IMR-90 (cell line): ENCODE data around the gene PPP6C. TPM values are rescaled to one million over a fixed set of nuclear protein-coding genes. Genes with fewer than 3 reads are reported as not detected.

Experiments used
- ATAC-seq: fragments of 200-7000 bp; cut with Tn5 transposase; 2 replicates; pipeline ENCODE4 v1.9.1; 2020; ENCODE audit warnings: low read depth, mild to moderate bottlenecking, moderate library complexity
- BruUV-seq: library from RNA; stranded (reverse); fragments of 400-500 nt; replicated peaks from 2 replicates; lab custom pipeline; 2021; lab: Mats Ljungman, UMichigan
- CTCF ChIA-PET: fragments of 300-600 bp; formaldehyde crosslinking; extraction: SDS; loops from one replicate; lab custom pipeline; 2021; ENCODE audit warnings: antibody characterized with exemption; lab: Yijun Ruan, JAX
- POLR2A ChIA-PET: fragments of 300-600 bp; sonication (Branson Sonifier 250); formaldehyde crosslinking; loops from one replicate; lab custom pipeline; 2022; ENCODE audit warnings: antibody characterized with exemption; ENCODE audit not compliant: unreplicated experiment; lab: Charles Lee
- DNase-seq: peaks from one replicate; pipeline ENCODE4 v3.0.0; 2013
- H2AFZ ChIP-seq: replicated peaks from 2 replicates; pipeline ENCODE3; 2013; ENCODE audit warnings: low read length, mild to moderate bottlenecking; ENCODE audit not compliant: poor library complexity
- H2AK5ac ChIP-seq: 2 replicates; pipeline ENCODE4 v1.6.1; 2013; ENCODE audit warnings: low read depth, low read length, inconsistent platforms
- H2AK9ac ChIP-seq: replicated peaks from 2 replicates; pipeline ENCODE3; 2013; ENCODE audit warnings: mild to moderate bottlenecking, low read depth, low read length, moderate library complexity; ENCODE audit not compliant: poor library complexity
- H2BK120ac ChIP-seq: 2 replicates; pipeline ENCODE4 v1.6.1; 2013; ENCODE audit warnings: low read depth, low read length, inconsistent platforms
- H2BK15ac ChIP-seq: 3 replicates; pipeline ENCODE4 v1.6.1; 2013; ENCODE audit warnings: low read depth, low read length, inconsistent platforms
- H2BK20ac ChIP-seq: 2 replicates; pipeline ENCODE4 v1.6.1; 2013; ENCODE audit warnings: low read depth, mild to moderate bottlenecking, inconsistent platforms, low read length, moderate library complexity
- H2BK5ac ChIP-seq: 2 replicates; pipeline ENCODE4 v1.6.1; 2013; ENCODE audit warnings: mild to moderate bottlenecking, low read depth, low read length, inconsistent platforms; ENCODE audit not compliant: poor library complexity, severe bottlenecking
- H3K14ac ChIP-seq: replicated peaks from 2 replicates; pipeline ENCODE4 v1.6.1; 2013; ENCODE audit warnings: low read depth, low read length, inconsistent platforms
- H3K18ac ChIP-seq: 2 replicates; pipeline ENCODE4 v1.6.1; 2013; ENCODE audit warnings: low read depth, low read length, control low read depth
- H3K23ac ChIP-seq: 2 replicates; pipeline ENCODE4 v1.6.1; 2013; ENCODE audit warnings: low read depth, low read length, inconsistent platforms
- H3K27ac ChIP-seq: 2 replicates; pipeline ENCODE4 v1.5.1; 2013; ENCODE audit warnings: mild to moderate bottlenecking, control low read depth, low read length; ENCODE audit not compliant: insufficient read depth
- H3K27me3 ChIP-seq: 2 replicates; pipeline ENCODE4 v1.6.1; 2013; ENCODE audit warnings: low read length; ENCODE audit not compliant: control insufficient read depth, insufficient read depth
- H3K36me3 ChIP-seq: 2 replicates; pipeline ENCODE4 v1.6.1; 2013; ENCODE audit warnings: low read length, mixed read lengths; ENCODE audit not compliant: control insufficient read depth, insufficient read depth
- H3K4ac ChIP-seq: 2 replicates; pipeline ENCODE4 v1.6.1; 2013; ENCODE audit warnings: low read depth, low read length, inconsistent platforms
- H3K4me1 ChIP-seq: 2 replicates; pipeline ENCODE4 v1.6.1; 2013; ENCODE audit warnings: low read length, mixed read lengths; ENCODE audit not compliant: control insufficient read depth, insufficient read depth
- H3K4me2 ChIP-seq: 2 replicates; pipeline ENCODE4 v1.6.1; 2013; ENCODE audit warnings: low read depth, mild to moderate bottlenecking, control low read depth, low read length, moderate library complexity
- H3K4me3 ChIP-seq: 2 replicates; pipeline ENCODE4 v1.5.1; 2013; ENCODE audit warnings: low read depth, mild to moderate bottlenecking, control low read depth, low read length, moderate library complexity; ENCODE audit not compliant: insufficient read depth
- H3K56ac ChIP-seq: 2 replicates; pipeline ENCODE4 v1.6.1; 2013; ENCODE audit warnings: low read length, inconsistent platforms; ENCODE audit not compliant: insufficient read depth; ENCODE audit errors: extremely low read depth
- H3K79me1 ChIP-seq, 2 experiments: 2 replicates each; pipeline ENCODE4 v1.6.1; 2013; ENCODE audit warnings: low read length in 2 of 2, inconsistent platforms in 1 of 2, low read depth in 1 of 2
- H3K9ac ChIP-seq: 2 replicates; pipeline ENCODE4 v1.6.1; 2013; ENCODE audit warnings: low read depth, low read length, control low read depth
- H3K9me1 ChIP-seq: 2 replicates; pipeline ENCODE4 v1.6.1; 2013; ENCODE audit warnings: low read length, inconsistent platforms; ENCODE audit not compliant: insufficient read depth
- H3K9me3 ChIP-seq: 2 replicates; pipeline ENCODE4 v1.6.1; 2013; ENCODE audit warnings: low read length; ENCODE audit not compliant: control insufficient read depth, insufficient read depth
- H4K20me1 ChIP-seq: 2 replicates; pipeline ENCODE4 v1.6.1; 2013; ENCODE audit warnings: low read length, inconsistent platforms; ENCODE audit not compliant: insufficient read depth
- H4K5ac ChIP-seq: 2 replicates; pipeline ENCODE4 v1.6.1; 2013; ENCODE audit warnings: mild to moderate bottlenecking, low read depth, low read length, control low read depth
- H4K8ac ChIP-seq, 2 experiments: 2 replicates each; pipeline ENCODE4 v1.6.1; 2013; ENCODE audit warnings: low read depth in 2 of 2, low read length in 2 of 2, control low read depth in 1 of 2, inconsistent platforms in 1 of 2
- H4K91ac ChIP-seq: 2 replicates; pipeline ENCODE4 v1.6.1; 2013; ENCODE audit warnings: low read depth, low read length, inconsistent platforms; ENCODE audit not compliant: insufficient read depth
- BHLHE40 ChIP-seq: fragments of 150-350 bp; IDR thresholded peaks from 2 replicates; pipeline ENCODE4 v1.6.1; 2016; ENCODE audit warnings: mild to moderate bottlenecking, low read depth, low read length
- CEBPB ChIP-seq: IDR thresholded peaks from 2 replicates; pipeline ENCODE4 v1.6.1; 2012; ENCODE audit warnings: low read depth, low read length, improper control_type of control experiment
- CHD1 ChIP-seq: IDR thresholded peaks from 2 replicates; pipeline ENCODE4 v1.6.1; 2012; ENCODE audit warnings: low read depth, low read length, improper control_type of control experiment
- CTCF ChIP-seq: conservative IDR thresholded peaks from 2 replicates; pipeline ENCODE4 v1.5.1; 2012; ENCODE audit warnings: mild to moderate bottlenecking, low read depth, low read length, improper control_type of control experiment
- ELK1 ChIP-seq: fragments of 150-350 bp; IDR thresholded peaks from 2 replicates; pipeline ENCODE4 v1.6.1; 2016; ENCODE audit warnings: low read depth, mild to moderate bottlenecking, low read length, moderate library complexity, borderline replicate concordance
- FOS ChIP-seq: fragments of 150-350 bp; IDR thresholded peaks from 2 replicates; pipeline ENCODE4 v1.6.1; 2016; ENCODE audit warnings: low read depth, low read length
- MAFK ChIP-seq: IDR thresholded peaks from 2 replicates; pipeline ENCODE4 v1.6.1; 2012; ENCODE audit warnings: low read depth, low read length, improper control_type of control experiment
- MAZ ChIP-seq: IDR thresholded peaks from 2 replicates; pipeline ENCODE4 v1.6.1; 2012; ENCODE audit warnings: low read depth, mild to moderate bottlenecking, low read length, improper control_type of control experiment, moderate library complexity, borderline replicate concordance
- MXI1 ChIP-seq: IDR thresholded peaks from 2 replicates; pipeline ENCODE4 v1.6.1; 2012; ENCODE audit warnings: low read depth, mild to moderate bottlenecking, low read length, moderate library complexity, borderline replicate concordance
- NFE2L2 ChIP-seq: fragments of 150-350 bp; IDR thresholded peaks from 2 replicates; pipeline ENCODE4 v1.6.1; 2016; ENCODE audit warnings: low read depth, mild to moderate bottlenecking, low read length
- POLR2A ChIP-seq: IDR thresholded peaks from 2 replicates; pipeline ENCODE4 v1.6.1; 2012; ENCODE audit warnings: mild to moderate bottlenecking, low read depth, low read length
- RAD21 ChIP-seq: IDR thresholded peaks from 2 replicates; pipeline ENCODE4 v1.6.1; 2012; ENCODE audit warnings: low read length, improper control_type of control experiment
- RCOR1 ChIP-seq: IDR thresholded peaks from 2 replicates; pipeline ENCODE4 v1.6.1; 2012; ENCODE audit warnings: mild to moderate bottlenecking, low read length, improper control_type of control experiment; ENCODE audit not compliant: insufficient replicate concordance
- RFX5 ChIP-seq: IDR thresholded peaks from 2 replicates; pipeline ENCODE4 v1.8.0; 2012; ENCODE audit warnings: low read depth, mild to moderate bottlenecking, low read length, moderate library complexity
- SMC3 ChIP-seq: fragments of 150-350 bp; IDR thresholded peaks from 2 replicates; pipeline ENCODE4 v1.6.1; 2016; ENCODE audit warnings: low read depth, mild to moderate bottlenecking, antibody characterized with exemption, low read length, moderate library complexity
- USF2 ChIP-seq: fragments of 150-350 bp; IDR thresholded peaks from 2 replicates; pipeline ENCODE4 v1.6.1; 2017; ENCODE audit warnings: mild to moderate bottlenecking, antibody characterized with exemption, low read length, low read depth
- WGBS, 2 experiments: methylation state at CpG; one replicate each; pipeline versions ENCODE4 v1.1.5 to v1.1.7; 2013; ENCODE audit warnings: missing lambda C conversion rate in 2 of 2; ENCODE audit not compliant: insufficient read length in 1 of 2; ENCODE audit errors: extremely low coverage in 2 of 2; 5-methylcytosine and 5-hydroxymethylcytosine counted together
- dilution Hi-C: fragments of 300-500 bp; cut with HindIII; formaldehyde crosslinking; loops from one replicate; pipeline ENCODE4 v1.14.3; 2018; ENCODE audit warnings: low sequenced_read_pairs; ENCODE audit not compliant: unreplicated experiment
- in situ Hi-C: fragments of 300-500 bp; cut with MboI; formaldehyde crosslinking; loops from 3 replicates; pipeline ENCODE4 v1.14.3; 2019; ENCODE audit warnings: low sequenced_read_pairs, inconsistent platforms, mixed read lengths
- intact Hi-C: fragments of 100-400 bp; cut with micrococcal nuclease; formaldehyde crosslinking; loops from 2 replicates; pipeline ENCODE4 v1.10.0; 2022
- polyA plus RNA-seq, 3 experiments: library from polyadenylated mRNA; depleted of rRNA; stranded (reverse); fragments of >200 nt; gene quantifications; 2 replicates each; pipeline ENCODE4 v1.2.3, GENCODE V29; 2012; ENCODE audit warnings: low replicate concordance in 1 of 3
- total RNA-seq: library from RNA; depleted of rRNA; stranded (reverse); fragments of >200 nt; gene quantifications from 2 replicates; pipeline ENCODE4 v1.2.3, GENCODE V29; 2012

PPP6C gene
- total and polyA plus RNA-seq, 2 of the 4 experiments (the other 2 are of a cell fraction), result 14.5 to 15.4 TPM

- H2AK5ac ChIP-seq, result no peak overlapping the region
- no peak overlapping the region for H2BK5ac ChIP-seq
- no peak overlapping the region for H3K23ac ChIP-seq
- H3K9me1 ChIP-seq, result peaks cover 8% of the 10 kb centered on the region
- H4K91ac ChIP-seq, result no peak overlapping the region
- no peak overlapping the region for H3K14ac ChIP-seq
- ATAC-seq (no peak), DNase-seq (no peak)
- H3K4me3 ChIP-seq, result no peak overlapping the region
- H3K9ac ChIP-seq, result no peak overlapping the region
- ChIA-PET POLR2A (no interaction called here), CTCF (no interaction called here)
- H3K56ac ChIP-seq, result no peak overlapping the region
- H3K9me3 ChIP-seq, result no peaks in the 10 kb centered on the region
- no peak overlapping the region; the same call in 1 of the 2 replicates for H3K27ac ChIP-seq
- peaks cover 2% of the 10 kb centered on the region; the same call in 1 of the 2 replicates for H3K36me3 ChIP-seq
- no peak overlapping the region for H3K4me2 ChIP-seq
- intact Hi-C loops (no loop called here), in situ Hi-C loops (no loop called here), dilution Hi-C loops (no loop called here)
- no peak overlapping the region for H2AK9ac ChIP-seq
- no peak overlapping the region for H4K5ac ChIP-seq
- peaks cover 6% of the 10 kb centered on the region for H3K4me1 ChIP-seq
- H2BK20ac ChIP-seq, result no peak overlapping the region
- H2BK120ac ChIP-seq, result no peak overlapping the region
- H4K8ac ChIP-seq, result no peak overlapping the region
- peaks cover 42% of the 10 kb centered on the region for H4K20me1 ChIP-seq
- peaks cover 36 to 74% of the 10 kb centered on the region in 2 experiments for H3K79me1 ChIP-seq
- no peak overlapping the region for H2AFZ ChIP-seq
- no peak for TF ChIP-seq RFX5
- no peak for TF ChIP-seq RCOR1
- no peak for TF ChIP-seq MXI1
- TF ChIP-seq NFE2L2, result no peak
- TF ChIP-seq FOS, result no peak
- no peak for TF ChIP-seq USF2
- TF ChIP-seq MAFK, result no peak
- no peak for TF ChIP-seq CHD1
- TF ChIP-seq SMC3, result no peak
- no peak for TF ChIP-seq ELK1
- no peak for TF ChIP-seq CTCF
- TF ChIP-seq POLR2A, result no peak
- TF ChIP-seq MAZ, result no peak
- TF ChIP-seq CEBPB, result no peak
- no peak for TF ChIP-seq BHLHE40
- no peak for TF ChIP-seq RAD21
- H2BK15ac ChIP-seq, result no peak overlapping the region
- H3K18ac ChIP-seq, result no peak overlapping the region
- no peaks in the 10 kb centered on the region for H3K27me3 ChIP-seq
- H3K4ac ChIP-seq, result no peak overlapping the region
- BruUV-seq, result no TSS peak
- no CpG with 5 or more reads among the region's 3 CpGs for WGBS, 2 experiments
Observed at GRCh38 chr9:125176636-125177035, 13.0 kb downstream of the PPP6C start.
